ENCODE results near the gene SNX4. TPM values are rescaled to one million over a fixed set of nuclear protein-coding genes. Genes with fewer than 3 reads are reported as not detected.
"Not testable (repeated sequence)": the region's sequence is repeated elsewhere in the genome, so short reads cannot be mapped to it uniquely, and the experiment has no call there.

Gene SNX4
- total RNA-seq = 34.0 TPM

- Histone ChIP-seq H3K27me3 (ENCODE audit: insufficient read depth, low read length) (no peaks in the 10 kb centered on the region), H3K4me1 (ENCODE audit: insufficient read depth, low read length) (peaks cover 22% of the 10 kb centered on the region), H3K4me3 (ENCODE audit: low read length) (peak within 1 kb of the TSS; percentile 69), H3K9me3 (ENCODE audit: low read depth, low read length) (no peaks in the 10 kb centered on the region)
These were observed at the start of gene SNX4 for GRCh38 chr3:125519678-125520562. SNX4 (minus strand) TSS chr3:125520202; CDS start chr3:125520172, 30 bp downstream.

GRCh38 chr3:125556314-125556713 lies 36.3 kb upstream of the SNX4 start:
- Histone ChIP-seq H3K4me3 (ENCODE audit: low read length) (no peak overlapping the region), H3K9me3 (ENCODE audit: low read depth, low read length) (no peaks in the 10 kb centered on the region), H3K4me1 (ENCODE audit: insufficient read depth, low read length) (no peaks in the 10 kb centered on the region)

GRCh38 chr3:125552401-125552800 lies 32.4 kb upstream of the SNX4 start:
- Histone ChIP-seq H3K27me3 (ENCODE audit: insufficient read depth, low read length) (no peaks in the 10 kb centered on the region), H3K4me3 (ENCODE audit: low read length) (no peak overlapping the region), H3K9me3 (ENCODE audit: low read depth, low read length) (no peaks in the 10 kb centered on the region), H3K4me1 (ENCODE audit: insufficient read depth, low read length) (no peaks in the 10 kb centered on the region)

More at GRCh38 chr3:125556314-125556713, 36.3 kb upstream of the SNX4 start:
- H3K27me3 ChIP-seq (ENCODE audit: insufficient read depth, low read length) = no peaks in the 10 kb centered on the region

DNA sequence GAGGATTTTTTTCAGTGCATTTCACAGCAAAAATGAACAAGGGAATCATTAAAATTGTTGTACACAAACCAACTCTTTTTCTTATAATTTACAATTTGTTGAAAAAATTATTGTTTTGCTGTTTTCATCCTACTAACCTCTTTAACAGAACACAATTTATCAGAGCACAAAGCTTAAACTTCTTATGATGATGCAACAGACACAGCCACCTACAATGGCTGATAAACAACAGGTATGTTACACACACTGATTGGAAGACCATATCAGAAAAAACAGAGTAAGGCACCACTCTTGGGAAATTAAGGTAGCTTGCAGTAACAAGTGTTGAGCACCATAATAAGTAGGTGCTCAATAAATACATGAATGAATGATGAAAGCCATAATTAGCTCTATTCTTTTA lies 8.9 kb upstream of the SNX4 start:
- Histone ChIP-seq H3K27me3 (ENCODE audit: insufficient read depth, low read length) (no peaks in the 10 kb centered on the region), H3K4me3 (ENCODE audit: low read length) (no peak overlapping the region), H3K9me3 (ENCODE audit: low read depth, low read length) (no peaks in the 10 kb centered on the region)

GRCh38 chr3:125525153-125525552 lies 5.2 kb upstream of the SNX4 start:
- H3K9me3 ChIP-seq (ENCODE audit: low read depth, low read length) = no peaks in the 10 kb centered on the region
- no peaks in the 10 kb centered on the region for H3K27me3 ChIP-seq (ENCODE audit: insufficient read depth, low read length)
- peaks cover 8% of the 10 kb centered on the region for H3K4me1 ChIP-seq (ENCODE audit: insufficient read depth, low read length)
- no peak overlapping the region for H3K4me3 ChIP-seq (ENCODE audit: low read length)

More for the DNA sequence above, 8.9 kb upstream of the SNX4 start:
- no peaks in the 10 kb centered on the region for H3K4me1 ChIP-seq (ENCODE audit: insufficient read depth, low read length)

GRCh38 chr3:125520563-125520919 lies 539 bp upstream of the SNX4 start:
- H3K4me3 ChIP-seq (ENCODE audit: low read length) = peak overlapping the region; percentile 69
- not testable (repeated sequence) for H3K27me3 ChIP-seq (ENCODE audit: insufficient read depth, low read length); H3K9me3 ChIP-seq (ENCODE audit: low read depth, low read length)
- peaks cover 22% of the 10 kb centered on the region for H3K4me1 ChIP-seq (ENCODE audit: insufficient read depth, low read length)

DNA sequence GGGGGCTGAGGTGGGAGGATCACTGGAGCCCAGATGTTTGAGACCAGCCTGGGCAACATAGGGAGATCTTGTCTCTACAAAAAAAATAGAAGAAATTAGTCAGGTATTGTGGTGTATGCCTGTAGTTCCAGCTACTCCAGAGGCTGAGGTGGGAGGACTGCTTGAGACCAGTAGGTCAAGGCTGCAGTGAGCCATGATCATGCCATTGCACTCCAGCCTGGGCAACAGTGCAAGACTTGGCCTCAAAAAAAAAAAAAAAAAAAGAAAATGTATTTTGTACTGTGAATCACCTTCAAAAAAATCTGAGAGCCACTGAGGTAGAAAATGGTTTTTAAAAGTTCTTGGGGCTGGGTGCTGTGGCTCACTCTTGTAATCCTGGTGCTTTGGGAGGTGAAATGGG lies 4.6 kb downstream of the SNX4 start:
- peaks cover 31% of the 10 kb centered on the region for H3K4me1 ChIP-seq (ENCODE audit: insufficient read depth, low read length)
- no peaks in the 10 kb centered on the region for H3K9me3 ChIP-seq (ENCODE audit: low read depth, low read length)
- no peak overlapping the region for H3K4me3 ChIP-seq (ENCODE audit: low read length)
- no peaks in the 10 kb centered on the region for H3K27me3 ChIP-seq (ENCODE audit: insufficient read depth, low read length)

DNA sequence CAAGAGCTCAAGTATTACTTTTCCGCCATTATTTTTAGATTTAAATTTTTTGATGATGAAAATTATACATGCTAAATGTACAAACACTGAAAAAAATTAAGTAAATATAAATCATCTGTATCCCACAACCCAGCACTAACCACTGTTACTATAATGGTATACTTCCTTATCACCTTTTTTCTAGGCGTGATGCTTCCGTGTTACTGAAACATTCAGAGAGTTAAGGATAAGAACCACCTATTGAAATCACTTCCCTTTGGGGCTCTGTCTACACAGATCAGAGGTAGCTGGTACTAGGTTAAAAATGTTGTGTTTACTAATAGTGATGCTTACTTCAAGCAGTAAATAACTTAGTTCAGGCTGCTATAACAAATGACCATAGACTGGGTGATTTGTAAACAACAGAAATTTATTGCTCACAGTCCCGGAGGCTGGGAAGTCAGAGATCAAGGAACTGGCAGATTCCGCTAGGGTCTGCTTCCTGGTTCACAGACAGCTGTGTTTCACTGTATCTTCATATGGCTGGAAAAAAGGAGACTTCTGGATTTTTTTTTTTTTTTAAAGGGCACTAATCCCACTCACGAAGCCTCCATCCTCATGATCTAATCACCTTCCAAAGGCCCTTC lies 6.4 kb downstream of the SNX4 start:
- Histone ChIP-seq H3K4me3 (ENCODE audit: low read length) (no peak overlapping the region), H3K27me3 (ENCODE audit: insufficient read depth, low read length) (no peaks in the 10 kb centered on the region), H3K4me1 (ENCODE audit: insufficient read depth, low read length) (peaks cover 20% of the 10 kb centered on the region), H3K9me3 (ENCODE audit: low read depth, low read length) (peaks cover 2% of the 10 kb centered on the region)

- H3K4me3 ChIP-seq (ENCODE audit: low read length) = no peak overlapping the region
- peaks cover 15% of the 10 kb centered on the region for H3K4me1 ChIP-seq (ENCODE audit: insufficient read depth, low read length)
- H3K9me3 ChIP-seq (ENCODE audit: low read depth, low read length) = peaks cover 3% of the 10 kb centered on the region
- no peaks in the 10 kb centered on the region for H3K27me3 ChIP-seq (ENCODE audit: insufficient read depth, low read length)
These were observed 7.7 kb downstream of the SNX4 start for GRCh38 chr3:125512135-125512920.

DNA sequence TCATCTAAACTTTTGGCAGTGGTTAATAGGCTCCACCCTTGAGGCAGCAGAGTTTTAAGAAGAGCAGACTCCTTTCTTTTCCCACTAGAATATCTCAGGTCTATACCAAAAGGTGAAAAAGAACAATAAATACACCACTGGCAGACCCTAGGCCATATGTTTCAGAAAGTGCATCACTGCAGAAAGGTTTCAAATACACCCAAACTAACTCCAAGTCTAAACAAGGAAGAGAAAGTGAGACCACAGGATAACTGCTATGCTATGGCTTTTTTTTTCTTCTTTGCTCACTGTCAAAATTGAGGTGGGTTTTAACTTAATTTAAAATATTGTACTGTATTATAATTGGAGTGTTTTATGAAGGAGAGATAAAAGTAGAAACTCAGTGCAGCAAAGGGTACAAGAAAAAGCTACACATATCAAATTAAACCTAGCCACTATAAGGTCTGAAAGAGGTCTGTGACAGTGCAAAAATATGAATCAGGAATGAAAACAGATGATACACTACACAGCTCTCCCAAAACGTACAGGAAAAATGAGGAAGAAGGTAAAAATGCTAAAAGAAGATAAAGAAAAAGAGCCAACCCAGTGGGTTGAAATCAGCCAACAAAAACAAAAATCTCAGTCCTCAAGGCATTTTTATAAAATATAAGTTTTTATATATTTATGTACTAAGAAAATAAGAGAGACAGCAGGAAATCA lies 8.4 kb downstream of the SNX4 start:
- Histone ChIP-seq H3K4me3 (ENCODE audit: low read length) (no peak overlapping the region), H3K4me1 (ENCODE audit: insufficient read depth, low read length) (peaks cover 15% of the 10 kb centered on the region), H3K9me3 (ENCODE audit: low read depth, low read length) (peaks cover 3% of the 10 kb centered on the region), H3K27me3 (ENCODE audit: insufficient read depth, low read length) (no peaks in the 10 kb centered on the region)

- H3K27me3 ChIP-seq (ENCODE audit: insufficient read depth, low read length) = no peaks in the 10 kb centered on the region
- no peak overlapping the region for H3K4me3 ChIP-seq (ENCODE audit: low read length)
- H3K9me3 ChIP-seq (ENCODE audit: low read depth, low read length) = peaks cover 3% of the 10 kb centered on the region
- H3K4me1 ChIP-seq (ENCODE audit: insufficient read depth, low read length) = peaks cover 6% of the 10 kb centered on the region
These were observed 12.9 kb downstream of the SNX4 start for GRCh38 chr3:125507128-125507527.

GRCh38 chr3:125498630-125499029 lies 21.4 kb downstream of the SNX4 start:
- Histone ChIP-seq H3K9me3 (ENCODE audit: low read depth, low read length) (no peaks in the 10 kb centered on the region), H3K4me3 (ENCODE audit: low read length) (no peak overlapping the region), H3K27me3 (ENCODE audit: insufficient read depth, low read length) (no peaks in the 10 kb centered on the region), H3K4me1 (ENCODE audit: insufficient read depth, low read length) (no peaks in the 10 kb centered on the region)

GRCh38 chr3:125496701-125497100 lies 23.3 kb downstream of the SNX4 start:
- H3K9me3 ChIP-seq (ENCODE audit: low read depth, low read length) = no peaks in the 10 kb centered on the region

DNA sequence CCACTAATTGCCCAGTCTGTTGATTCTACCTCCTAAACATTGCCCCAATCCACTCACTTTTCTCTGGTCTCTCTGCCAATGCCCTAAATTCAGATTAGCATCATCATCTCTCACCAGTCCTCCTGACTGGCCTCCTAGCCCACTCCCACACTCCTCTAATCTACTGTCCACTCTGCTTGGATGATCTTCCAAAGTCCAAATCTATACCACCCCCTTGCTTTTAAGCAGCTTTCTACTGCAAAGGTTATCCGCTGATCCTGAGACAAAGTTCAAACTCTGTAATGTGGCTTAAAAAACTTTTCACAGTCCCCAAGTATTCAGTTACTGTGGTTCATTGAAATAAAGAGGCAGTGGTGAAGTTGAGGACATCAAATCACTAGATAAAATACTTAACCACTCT lies 37.6 kb downstream of the SNX4 start:
- no peak overlapping the region for H3K4me3 ChIP-seq (ENCODE audit: low read length)
- no peaks in the 10 kb centered on the region for H3K27me3 ChIP-seq (ENCODE audit: insufficient read depth, low read length)
- H3K4me1 ChIP-seq (ENCODE audit: insufficient read depth, low read length) = no peaks in the 10 kb centered on the region
- H3K9me3 ChIP-seq (ENCODE audit: low read depth, low read length) = no peaks in the 10 kb centered on the region

More at GRCh38 chr3:125496701-125497100, 23.3 kb downstream of the SNX4 start:
- Histone ChIP-seq H3K4me1 (ENCODE audit: insufficient read depth, low read length) (no peaks in the 10 kb centered on the region), H3K4me3 (ENCODE audit: low read length) (no peak overlapping the region), H3K27me3 (ENCODE audit: insufficient read depth, low read length) (no peaks in the 10 kb centered on the region)

All from mononuclear cell (primary cell).